ENCODE results near the gene UBAC2.
"Not testable (repeated sequence)": the region's sequence is repeated elsewhere in the genome, so short reads cannot be mapped to it uniquely, and the experiment has no call there.

UBAC2 gene

DNA sequence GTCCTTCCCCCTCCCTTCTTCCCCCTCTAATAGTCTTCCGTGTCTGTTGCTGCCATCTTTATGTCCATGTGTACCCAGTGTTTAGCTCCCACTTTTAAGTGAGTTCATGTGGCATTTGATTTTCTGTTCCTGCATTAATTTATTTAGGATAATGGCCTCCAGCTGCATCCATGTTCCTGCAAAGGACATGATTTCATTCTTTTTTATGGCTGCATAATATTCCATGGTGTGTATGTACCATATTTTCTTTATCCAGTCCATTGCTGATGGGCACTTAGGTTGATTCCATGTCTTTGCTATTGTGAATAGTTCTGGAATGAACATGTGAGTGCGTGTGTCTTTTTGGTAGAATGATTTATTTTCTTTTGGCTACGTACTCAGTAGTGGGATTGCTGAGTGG is 48.5 kb downstream of the UBAC2 start:
- DNase-seq (ENCODE audit: low spot score) = not testable (repeated sequence)

GRCh38 chr13:99249606-99250005 is 49.0 kb downstream of the UBAC2 start:
- DNase-seq (ENCODE audit: low spot score) = not testable (repeated sequence)

GRCh38 chr13:99250982-99251825 is 50.5 kb downstream of the UBAC2 start:
- no peak for DNase-seq (ENCODE audit: low spot score)

DNA sequence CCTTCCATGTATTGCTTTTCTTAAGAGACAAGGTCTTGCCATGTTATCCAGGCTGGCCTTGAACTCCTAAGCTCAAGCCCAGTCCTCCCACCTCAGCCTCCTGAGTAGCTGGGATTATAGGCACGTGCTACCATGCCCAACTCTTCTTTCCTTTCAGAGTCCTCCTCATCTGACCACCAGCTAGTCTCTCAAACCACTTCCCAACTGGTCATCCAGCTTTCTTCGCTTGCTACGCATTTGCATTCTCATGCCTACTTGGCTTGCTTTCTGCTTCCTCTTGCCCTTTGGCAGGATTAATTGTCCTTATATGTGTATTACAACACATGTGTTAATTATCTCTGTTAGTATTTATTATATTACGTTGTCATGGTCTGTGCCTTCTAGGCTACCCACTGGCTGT is 51.3 kb downstream of the UBAC2 start:
- DNase-seq (ENCODE audit: low spot score) = no peak

- no peak for DNase-seq (ENCODE audit: low spot score)
Measured at GRCh38 chr13:99254830-99255229, 54.2 kb downstream of the UBAC2 start.

- no peak for DNase-seq (ENCODE audit: low spot score)
Measured at GRCh38 chr13:99255271-99255670, 54.6 kb downstream of the UBAC2 start.

- DNase-seq (ENCODE audit: low spot score) = no peak
Measured at GRCh38 chr13:99256283-99256682, 55.6 kb downstream of the UBAC2 start.

GRCh38 chr13:99256709-99257108 is 56.1 kb downstream of the UBAC2 start:
- no peak for DNase-seq (ENCODE audit: low spot score)

DNA sequence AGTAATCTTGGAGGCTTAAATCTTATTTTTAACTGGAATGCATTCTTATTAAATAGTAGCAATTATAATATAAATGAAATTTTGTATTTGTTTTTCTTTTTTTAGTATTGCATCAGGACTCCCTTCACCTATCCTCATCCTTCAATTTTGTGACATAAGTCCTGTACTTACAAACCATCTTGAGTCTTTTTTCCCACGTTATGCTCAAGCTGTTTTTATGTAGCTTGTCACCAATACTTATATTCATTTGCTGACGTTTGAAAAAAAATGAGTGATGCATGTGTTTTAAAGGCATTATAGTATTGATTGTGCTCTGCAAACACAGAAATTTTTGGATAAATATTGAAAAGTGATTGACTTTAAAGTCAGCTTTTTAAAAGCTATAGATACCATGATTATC is 56.6 kb downstream of the UBAC2 start:
- DNase-seq (ENCODE audit: low spot score) = no peak

DNA sequence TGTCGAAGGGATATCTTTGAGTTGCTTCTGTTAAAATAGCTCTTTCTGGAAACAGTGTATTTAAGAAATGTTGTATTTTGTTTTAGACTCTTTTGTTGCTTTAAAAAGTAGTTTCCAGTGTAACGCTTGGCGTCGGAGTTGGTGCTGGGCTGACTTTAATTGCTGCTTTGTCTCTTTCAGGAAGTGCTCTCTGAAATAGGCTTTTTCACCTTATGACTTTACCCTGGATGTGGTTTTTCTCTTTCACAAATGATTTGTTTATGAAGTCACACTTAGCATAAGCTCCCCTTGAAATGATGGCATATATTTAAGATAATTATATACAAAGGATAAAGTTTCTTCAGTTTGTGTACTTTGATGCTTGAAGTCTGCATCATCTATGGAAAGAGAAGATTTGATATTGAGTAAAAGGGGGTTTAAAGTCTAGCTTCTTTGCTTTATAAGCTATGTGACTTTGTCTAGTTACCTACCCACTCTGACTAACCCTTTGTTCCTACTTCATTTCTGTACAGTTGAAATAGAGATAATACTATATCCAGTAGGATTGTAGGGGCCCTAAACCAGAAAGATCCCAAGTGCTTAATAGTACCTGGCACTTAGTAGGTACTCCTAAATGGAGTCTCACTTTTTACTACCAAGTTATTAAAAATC is 57.7 kb downstream of the UBAC2 start, which contains the start of gene GPR18:
Gene GPR18 (minus strand): TSS at position 170 of the 651 bp plus-strand sequence. CDS start 2,507 bp downstream, outside the sequence.
- DNase-seq (ENCODE audit: low spot score) = no peak

DNA sequence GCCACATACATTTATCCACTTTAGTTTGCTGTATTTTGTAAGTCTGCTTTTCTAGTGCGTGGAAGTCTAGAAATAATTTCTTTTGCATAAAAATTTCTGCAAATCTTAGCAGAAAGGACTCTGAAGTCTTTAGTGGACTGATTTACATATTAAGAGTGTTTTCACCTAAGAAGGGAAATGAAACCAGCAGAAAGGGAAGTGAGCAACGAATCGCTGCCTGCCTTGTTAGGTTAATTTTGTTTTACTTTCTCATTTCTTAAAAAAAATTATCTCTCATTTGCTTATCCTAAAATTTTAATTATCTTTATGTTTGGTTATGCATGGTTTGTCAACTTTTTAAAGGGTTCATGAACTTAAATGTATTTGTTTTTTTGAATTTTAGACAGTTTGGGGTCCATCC is 58.3 kb downstream of the UBAC2 start:
- DNase-seq (ENCODE audit: low spot score) = no peak

DNA sequence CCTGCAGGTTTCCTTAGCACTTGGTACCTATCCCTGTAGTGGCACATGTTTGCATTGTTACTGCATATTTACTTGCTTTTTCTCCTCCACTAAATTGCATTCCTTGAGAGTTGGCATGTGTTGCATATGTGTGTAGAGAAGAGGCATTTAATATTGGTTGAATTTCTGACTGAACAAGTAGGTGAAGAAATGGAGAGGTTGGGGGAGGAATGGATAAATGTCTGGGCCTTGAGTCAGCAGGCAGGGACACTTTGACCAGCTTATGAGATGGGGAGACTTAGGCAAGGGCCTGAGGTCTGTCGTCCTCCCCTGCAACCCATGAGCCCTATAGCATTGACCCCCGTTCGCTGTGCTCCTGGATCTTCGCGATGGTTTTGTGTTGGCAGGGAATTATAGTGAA is 59.6 kb downstream of the UBAC2 start:
- no peak for DNase-seq (ENCODE audit: low spot score)

DNA sequence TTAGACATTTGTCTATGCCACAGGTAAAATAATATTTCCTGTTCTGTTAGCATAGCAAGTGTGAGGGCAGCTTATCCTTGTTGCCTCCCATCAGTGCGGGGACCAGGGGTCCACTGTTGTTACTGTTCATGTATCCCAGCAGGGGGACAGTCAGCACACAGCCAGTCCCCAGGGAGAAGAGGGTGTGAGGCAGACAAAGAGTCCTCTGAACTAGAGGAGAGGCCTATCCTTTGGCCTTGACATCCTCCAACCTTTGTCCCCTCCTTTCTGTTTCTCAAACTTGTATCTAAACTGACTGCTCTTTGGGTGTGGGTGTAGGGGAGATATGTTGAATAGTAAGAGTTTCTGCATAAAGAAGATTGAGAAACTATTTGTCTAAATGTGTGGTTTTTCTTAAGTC is 60.4 kb downstream of the UBAC2 start:
- no peak for DNase-seq (ENCODE audit: low spot score)

GRCh38 chr13:99263126-99263785 is 62.6 kb downstream of the UBAC2 start:
- DNase-seq (ENCODE audit: low spot score) = no peak

DNA sequence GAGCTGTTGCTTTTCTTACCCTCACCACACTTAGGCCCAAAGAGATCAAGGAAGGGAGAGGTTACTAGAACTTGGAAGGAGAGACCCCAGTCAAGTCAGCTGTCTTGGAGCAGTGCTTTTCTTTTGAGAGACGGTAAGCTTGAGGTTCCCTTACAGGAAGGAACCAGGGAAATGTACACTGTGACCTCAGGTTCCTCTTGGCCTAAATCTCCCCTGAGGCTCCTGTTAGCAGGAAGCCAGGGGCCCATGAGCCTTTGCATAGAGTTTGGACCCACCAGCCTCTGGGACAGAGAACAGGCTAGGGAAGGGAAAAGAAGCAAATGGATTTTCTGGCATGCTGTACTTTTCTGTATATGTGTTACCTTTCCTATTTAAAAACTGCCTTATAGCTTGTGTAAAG is 63.4 kb downstream of the UBAC2 start:
- DNase-seq (ENCODE audit: low spot score) = no peak

- DNase-seq (ENCODE audit: low spot score) = no peak
Measured at GRCh38 chr13:99265162-99265800, 64.6 kb downstream of the UBAC2 start.

DNA sequence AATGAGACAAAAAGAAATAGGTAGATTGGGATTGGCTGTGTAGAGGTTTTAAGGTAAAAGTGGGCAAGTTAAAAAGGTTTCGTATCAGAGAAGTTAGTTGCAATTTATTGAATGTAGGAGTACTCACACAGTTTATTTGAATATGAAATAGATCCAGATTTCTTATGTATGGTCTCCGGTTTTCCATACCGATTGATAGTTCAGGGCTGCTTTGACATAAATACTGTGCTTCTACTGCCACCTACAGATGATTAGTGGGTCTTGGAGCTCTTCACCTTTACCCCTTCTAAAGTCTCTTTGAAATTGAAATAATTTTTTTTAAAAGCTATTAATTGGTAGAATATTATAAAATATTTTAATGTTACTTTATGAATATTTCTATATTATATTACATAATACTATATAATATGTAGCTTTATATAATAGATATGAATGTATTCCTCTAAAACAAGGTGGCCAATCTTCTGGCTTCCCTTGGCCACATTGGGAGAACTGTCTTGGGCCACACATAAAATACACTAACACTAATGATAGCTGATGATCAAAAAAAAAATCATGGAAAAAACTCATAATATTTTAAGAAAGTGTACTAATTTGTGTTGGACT is 65.3 kb downstream of the UBAC2 start:
- DNase-seq (ENCODE audit: low spot score) = peak; percentile 54

DNA sequence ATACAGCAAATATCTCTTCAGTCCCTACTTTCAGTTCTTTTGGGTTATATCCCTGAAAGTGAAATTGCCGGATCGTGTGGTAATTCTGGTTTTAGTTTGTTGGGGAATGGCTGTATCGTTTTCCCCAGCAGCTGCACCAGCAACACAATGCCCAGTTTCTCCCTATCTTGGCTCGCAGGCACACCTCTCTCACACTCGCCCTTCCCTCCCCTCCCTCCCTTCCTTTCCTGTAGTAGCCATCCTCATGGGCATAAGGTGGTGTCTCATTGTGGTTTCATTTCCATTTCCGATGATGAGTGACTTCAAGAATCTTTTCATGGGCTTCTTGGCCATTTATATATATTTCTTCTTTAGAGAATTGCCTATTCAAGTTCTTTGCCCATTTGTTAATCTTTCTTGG is 66.2 kb downstream of the UBAC2 start:
- no peak for DNase-seq (ENCODE audit: low spot score)

- no peak for DNase-seq (ENCODE audit: low spot score)
Measured at GRCh38 chr13:99267927-99268326, 67.3 kb downstream of the UBAC2 start.

DNA sequence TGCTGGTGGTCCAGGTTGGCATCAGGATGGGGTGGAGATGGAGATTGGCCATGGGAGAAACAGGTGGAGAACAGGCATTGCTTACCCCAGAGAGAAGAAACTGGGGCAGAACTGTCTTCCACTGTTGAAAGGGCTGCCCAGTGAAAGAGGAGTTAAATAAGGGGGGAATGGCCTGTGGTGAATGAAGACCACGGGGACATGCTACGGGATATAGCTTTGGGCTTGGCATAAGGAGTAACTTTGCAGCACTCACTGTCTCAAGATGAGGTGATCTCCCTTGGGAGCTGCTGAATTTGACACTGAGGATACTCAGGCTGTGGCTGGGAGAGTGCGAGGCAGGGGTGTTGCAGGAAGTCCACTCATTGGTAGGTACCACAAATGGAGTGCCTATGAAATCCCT is 68.2 kb downstream of the UBAC2 start:
- DNase-seq (ENCODE audit: low spot score) = no peak

GRCh38 chr13:99269627-99270241 is 69.1 kb downstream of the UBAC2 start:
- DNase-seq (ENCODE audit: low spot score) = peak; percentile 55

DNA sequence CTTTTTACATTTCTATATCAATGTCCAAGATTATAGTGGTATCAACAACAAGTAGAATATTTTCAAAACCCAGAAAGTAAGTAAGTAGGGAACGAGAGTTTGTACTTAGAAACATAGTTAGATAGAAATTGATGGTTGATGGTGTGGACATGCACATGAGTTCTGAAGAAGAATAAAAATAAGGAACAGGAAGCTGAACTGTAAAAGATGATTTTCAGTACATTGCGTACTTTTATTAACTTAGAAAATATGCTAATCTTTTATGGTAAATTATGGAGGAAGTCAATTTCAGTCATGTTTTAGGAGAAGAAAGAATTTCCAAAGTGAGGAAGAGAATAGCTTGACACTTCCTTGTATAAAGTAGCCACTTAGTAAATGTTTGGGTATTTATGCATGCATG is 69.9 kb downstream of the UBAC2 start:
- no peak for DNase-seq (ENCODE audit: low spot score)
